GM12874 (cell line): ENCODE measurements around the gene POU3F1.

Source experiments
- TF ChIP-seq, protein P1 (sequence below): IDR thresholded peaks from 2 replicates; pipeline ENCODE4 v1.5.1; 2011; ENCODE audit warnings: low read depth, mild to moderate bottlenecking, control low read depth, low read length, moderate library complexity; ENCODE audit not compliant: insufficient read depth

The POU3F1 gene

DNA sequence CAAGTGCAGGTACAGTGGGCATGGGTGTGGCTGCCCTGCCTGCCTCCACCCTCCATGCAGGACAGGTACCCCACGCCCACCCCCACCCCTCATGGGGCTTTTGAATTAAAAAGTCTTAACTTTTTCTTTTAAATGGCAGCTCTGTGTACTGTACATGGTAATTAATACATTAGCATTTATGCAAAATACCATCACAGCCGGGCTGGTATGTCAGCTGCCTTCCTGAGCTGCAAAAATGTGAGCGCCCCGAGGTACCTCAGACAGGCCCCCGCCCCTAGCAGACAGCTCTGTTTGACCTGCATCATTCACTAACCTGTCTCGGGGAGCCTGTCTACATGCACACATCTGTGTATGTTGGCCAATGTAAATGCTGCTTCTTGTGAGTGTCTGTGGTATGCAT is 42.2 kb upstream of the POU3F1 start:
- TF ChIP-seq, protein P1, sequence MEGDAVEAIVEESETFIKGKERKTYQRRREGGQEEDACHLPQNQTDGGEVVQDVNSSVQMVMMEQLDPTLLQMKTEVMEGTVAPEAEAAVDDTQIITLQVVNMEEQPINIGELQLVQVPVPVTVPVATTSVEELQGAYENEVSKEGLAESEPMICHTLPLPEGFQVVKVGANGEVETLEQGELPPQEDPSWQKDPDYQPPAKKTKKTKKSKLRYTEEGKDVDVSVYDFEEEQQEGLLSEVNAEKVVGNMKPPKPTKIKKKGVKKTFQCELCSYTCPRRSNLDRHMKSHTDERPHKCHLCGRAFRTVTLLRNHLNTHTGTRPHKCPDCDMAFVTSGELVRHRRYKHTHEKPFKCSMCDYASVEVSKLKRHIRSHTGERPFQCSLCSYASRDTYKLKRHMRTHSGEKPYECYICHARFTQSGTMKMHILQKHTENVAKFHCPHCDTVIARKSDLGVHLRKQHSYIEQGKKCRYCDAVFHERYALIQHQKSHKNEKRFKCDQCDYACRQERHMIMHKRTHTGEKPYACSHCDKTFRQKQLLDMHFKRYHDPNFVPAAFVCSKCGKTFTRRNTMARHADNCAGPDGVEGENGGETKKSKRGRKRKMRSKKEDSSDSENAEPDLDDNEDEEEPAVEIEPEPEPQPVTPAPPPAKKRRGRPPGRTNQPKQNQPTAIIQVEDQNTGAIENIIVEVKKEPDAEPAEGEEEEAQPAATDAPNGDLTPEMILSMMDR, result no peak

DNA sequence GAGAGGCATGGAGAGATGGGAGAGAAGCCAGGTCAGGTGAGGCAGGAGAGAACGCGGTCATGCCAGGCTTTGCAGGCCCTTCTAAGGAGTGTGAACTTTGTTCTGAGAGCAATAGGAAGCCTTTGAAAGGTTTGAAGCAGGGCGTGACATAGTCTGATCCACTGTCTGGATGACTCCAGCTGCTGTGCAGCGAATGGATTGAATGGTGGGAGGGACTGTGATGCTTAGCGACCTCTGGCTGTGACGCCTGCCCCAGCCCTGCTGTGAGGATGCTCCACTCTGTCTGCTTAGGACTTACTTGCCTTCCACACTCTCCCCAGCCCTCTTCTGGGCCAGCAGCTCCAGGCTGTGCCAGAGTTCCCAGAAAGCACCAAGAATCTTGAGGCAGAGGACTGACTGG is 41.8 kb upstream of the POU3F1 start:
- TF ChIP-seq, protein P1, result no peak

DNA sequence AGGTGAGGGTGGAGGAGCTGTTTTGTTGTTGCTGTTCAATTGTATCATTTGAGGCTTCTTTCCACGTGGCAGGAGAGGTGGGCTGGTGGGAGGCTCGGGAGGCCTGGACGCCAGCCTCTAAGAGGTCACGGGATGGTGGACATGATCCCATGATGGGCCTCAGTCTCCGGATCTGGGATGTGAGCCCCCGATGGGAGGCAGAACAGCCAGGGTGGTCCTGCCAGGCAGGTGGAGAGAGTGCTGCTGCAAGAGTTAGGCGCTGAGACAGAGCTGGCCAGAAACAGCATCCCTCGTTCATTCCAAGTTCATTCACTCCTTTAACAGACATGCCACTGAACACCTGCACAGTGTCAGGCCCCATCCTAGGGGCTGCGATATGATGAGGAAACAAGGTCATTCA is 41.1 kb upstream of the POU3F1 start:
- TF ChIP-seq, protein P1, result no peak

DNA sequence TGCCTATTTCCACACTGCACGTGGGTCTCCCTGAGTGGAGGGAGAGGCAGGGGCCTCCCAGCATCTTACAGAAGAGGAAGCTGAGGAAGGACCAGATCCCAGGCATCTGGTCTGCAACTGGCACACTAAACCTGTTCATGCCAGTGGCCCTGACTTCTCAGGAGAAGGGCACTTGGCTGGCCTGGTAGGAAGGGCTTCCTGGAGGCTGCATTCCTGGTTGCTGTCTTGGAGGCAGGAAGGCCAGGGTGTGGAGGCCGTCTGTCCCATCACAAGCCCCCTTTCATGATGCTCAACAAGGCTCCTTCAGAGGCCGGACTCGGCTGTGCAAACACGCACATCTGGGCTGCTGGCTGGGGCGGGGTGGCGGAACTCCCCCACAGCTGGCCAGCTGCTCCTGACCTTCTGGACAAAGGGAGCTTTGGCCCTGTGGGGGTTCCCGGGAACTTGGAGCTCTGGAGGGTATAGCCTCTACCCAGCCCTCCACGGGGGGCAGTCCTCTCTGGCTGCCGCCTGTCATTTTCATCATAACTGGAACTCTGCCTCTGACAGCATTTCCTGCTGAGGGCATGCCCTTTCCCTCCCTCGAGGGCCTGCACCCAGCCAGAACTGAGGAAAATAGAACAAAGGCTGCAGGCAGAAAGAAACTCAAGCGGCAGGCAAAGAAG is 39.2 kb upstream of the POU3F1 start:
- TF ChIP-seq, protein P1, result no peak

DNA sequence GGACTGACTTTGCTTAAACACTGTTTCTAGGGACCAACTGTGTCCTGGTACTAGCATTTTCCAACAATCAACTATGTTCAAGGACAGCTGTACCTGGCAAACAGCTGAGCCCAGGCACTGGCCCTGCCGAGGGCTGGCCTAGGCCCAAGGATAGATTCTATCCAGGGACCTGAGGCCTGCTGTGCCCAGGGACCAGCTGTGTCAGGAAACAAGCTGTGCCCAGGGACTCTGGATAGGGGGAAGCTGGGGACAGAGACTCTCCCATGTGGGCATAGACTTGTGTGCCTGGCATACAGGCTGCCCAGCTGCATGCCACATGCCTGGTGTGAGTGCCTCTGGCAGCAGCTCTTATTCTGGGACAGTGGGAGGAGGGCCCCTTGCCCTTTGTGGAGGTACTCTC is 38.1 kb upstream of the POU3F1 start:
- TF ChIP-seq, protein P1, result no peak

DNA sequence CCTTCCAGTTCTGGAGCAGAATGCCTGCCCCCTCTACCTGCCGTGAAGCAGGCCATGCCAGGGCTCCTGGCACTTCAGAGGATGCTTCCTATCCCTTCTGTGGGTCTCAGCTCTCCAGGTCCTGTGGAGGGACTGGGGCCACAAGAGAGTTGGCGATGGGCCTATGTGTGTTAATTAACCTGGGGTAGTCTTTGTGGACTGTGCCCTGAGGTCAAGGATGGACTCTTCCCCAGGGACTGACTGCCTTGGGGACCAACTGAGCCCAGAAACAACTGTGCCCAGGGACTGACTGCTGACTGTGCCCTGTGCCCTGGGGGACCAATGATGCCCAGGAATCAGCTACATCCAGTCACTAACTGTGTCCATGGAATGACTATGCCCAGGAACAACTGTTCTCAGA is 37.5 kb upstream of the POU3F1 start:
- TF ChIP-seq, protein P1, result no peak

DNA sequence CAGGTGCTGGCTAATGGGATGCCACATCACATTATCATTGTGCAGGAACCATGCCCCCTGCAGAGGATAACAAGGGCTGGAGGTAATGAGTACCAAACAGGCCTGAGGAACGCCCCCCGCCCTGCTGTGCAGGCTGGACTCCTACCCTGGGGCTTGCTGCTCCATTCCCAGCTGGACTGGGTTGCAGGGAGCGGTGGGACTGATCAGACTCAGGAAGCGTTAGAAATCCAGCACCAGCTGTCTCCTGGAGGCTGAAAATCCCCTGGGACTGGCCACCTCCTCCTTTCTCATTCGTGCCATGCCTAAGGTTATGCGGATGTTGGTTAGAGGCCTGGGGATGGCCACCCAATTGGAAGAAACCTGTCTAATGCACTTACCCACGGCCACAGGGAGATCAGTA is 36.9 kb upstream of the POU3F1 start:
- TF ChIP-seq, protein P1, result no peak
